GM18519 (cell line): ENCODE measurements around the gene AIFM3.
"Not testable (repeated sequence)": the region's sequence is repeated elsewhere in the genome, so short reads cannot be mapped to it uniquely, and the experiment has no call there.

Experiments
- ATAC-seq: cut with Tn5 transposase; IDR thresholded peaks from one replicate; pipeline ENCODE4 v1.9.1; 2021; ENCODE audit warnings: mild to moderate bottlenecking, moderate library complexity; ENCODE audit not compliant: unreplicated experiment, low FRiP score

Gene AIFM3

GRCh38 chr22:20999350-21000206 is 32.5 kb downstream of the AIFM3 start:
- no peak for ATAC-seq

DNA sequence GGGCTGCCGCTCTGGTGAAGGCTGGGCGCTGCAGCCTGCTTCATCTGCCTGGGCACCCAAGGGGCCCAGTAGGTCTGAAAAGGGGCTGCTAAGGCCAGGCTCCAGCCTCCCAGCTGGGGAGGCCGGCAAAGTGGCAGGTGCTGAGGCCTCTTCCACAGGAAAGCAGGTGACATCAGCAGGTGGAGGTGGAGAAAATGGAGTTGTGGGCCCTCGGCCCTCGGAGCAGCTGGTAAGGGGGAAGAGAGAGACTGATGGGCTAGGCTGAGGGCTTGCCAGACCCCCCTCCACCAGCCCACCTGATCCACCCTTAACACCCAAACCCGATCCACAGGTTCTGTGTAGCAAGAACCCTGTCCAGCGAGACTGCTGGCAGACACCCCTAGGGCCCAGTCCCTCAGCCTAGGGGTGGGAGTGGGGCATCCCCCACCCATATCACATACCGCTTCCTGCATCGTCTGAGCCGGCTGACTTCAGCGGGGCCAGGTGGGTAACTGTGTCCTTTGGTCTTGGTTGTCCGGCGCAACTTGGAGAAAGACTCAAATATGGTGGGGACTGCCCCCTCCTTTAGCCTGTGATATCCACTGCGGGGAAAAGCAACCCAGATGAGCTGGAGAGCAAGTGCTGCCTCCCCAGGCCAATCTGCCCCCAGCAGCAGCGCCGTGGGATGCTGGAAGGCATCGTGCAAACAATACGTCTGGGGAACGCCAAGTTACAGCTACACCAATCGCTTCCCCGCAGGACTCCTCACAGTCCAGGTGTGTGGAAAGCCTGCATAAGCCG is 33.3 kb downstream of the AIFM3 start:
- ATAC-seq, result no peak

- no peak for ATAC-seq
Measured at GRCh38 chr22:21000987-21001600, 34.0 kb downstream of the AIFM3 start.

GRCh38 chr22:21001601-21002325 is 34.7 kb downstream of the AIFM3 start, which contains the start of gene THAP7:
Gene THAP7 (minus strand): TSS chr22:21002118. CDS start chr22:21001911, 207 bp downstream.
- ATAC-seq, result peak; percentile 60

- ATAC-seq, result no peak
Measured at GRCh38 chr22:21003782-21004181, 36.7 kb downstream of the AIFM3 start.

GRCh38 chr22:21009208-21009607 is 42.2 kb downstream of the AIFM3 start:
- ATAC-seq, result not testable (repeated sequence)

DNA sequence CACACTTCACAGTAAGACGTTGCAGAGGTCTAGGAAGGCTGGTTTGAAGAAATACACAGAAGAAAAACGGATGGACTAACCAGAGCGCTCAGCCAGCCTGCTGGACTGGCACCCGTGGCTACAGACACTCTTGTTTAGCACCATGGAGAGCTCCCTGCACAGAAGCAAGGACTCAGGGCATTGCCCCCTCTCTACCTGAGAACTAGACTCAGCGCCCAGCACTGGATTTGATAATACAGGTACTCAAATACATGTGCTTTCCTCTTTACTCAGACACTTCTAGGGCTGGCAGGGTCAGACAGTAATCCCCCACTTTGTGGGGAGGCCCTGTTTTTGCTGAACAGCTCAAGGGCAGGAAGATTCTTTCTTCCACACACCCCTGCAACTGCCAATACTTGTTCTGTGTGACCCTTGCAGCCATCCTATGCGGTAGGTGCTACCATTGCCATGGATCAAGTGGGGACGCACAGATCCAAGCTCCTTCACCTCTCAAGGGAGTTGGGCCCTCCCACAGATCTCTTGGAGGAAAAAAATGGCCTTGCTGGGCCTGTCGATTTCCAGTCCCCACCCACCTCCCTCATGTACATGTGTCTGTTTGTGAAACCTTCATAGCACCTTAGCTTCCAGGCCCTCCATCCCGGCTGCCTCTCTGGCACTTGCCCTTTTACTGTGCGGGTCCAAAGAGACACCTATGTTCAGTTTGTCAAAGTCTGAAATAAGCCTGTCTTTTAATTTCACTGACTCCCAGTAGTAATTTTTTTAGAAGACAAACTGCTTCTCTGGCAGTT is 42.8 kb downstream of the AIFM3 start:
- ATAC-seq, result no peak

DNA sequence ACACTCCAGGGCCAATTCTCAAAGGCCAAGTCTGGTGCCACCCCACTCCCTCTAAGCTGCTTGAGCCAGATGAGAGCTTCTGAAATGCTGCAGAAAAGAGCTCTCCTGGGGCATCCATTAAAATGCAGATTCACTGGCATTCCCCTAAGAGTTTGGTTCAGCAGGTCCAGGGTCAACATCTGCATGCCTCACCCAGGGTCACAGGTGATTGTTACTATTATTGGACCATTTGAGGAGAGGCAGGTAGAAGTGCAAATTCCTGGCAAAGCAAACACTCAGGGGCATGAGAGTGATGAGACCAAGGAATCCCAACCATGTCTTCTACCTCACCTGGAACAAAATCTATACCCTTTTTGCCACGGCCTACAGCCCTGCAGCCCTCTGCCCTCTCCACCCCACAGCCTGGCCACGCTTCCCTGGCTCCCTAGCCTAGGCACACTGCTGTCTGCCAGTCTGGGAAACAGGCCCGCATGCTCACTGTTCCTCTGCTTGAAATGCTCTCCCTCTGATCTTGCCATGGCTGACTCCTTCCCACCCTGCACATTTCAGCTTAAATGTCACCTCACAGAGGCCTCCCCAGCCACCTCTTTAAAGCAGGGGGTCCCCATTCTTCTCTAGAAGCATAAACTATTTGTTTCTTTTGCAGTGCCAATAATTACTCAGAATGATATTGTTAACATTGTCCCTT is 43.5 kb downstream of the AIFM3 start:
- no peak for ATAC-seq

GRCh38 chr22:21012446-21013407 is 45.7 kb downstream of the AIFM3 start:
- no peak for ATAC-seq

DNA sequence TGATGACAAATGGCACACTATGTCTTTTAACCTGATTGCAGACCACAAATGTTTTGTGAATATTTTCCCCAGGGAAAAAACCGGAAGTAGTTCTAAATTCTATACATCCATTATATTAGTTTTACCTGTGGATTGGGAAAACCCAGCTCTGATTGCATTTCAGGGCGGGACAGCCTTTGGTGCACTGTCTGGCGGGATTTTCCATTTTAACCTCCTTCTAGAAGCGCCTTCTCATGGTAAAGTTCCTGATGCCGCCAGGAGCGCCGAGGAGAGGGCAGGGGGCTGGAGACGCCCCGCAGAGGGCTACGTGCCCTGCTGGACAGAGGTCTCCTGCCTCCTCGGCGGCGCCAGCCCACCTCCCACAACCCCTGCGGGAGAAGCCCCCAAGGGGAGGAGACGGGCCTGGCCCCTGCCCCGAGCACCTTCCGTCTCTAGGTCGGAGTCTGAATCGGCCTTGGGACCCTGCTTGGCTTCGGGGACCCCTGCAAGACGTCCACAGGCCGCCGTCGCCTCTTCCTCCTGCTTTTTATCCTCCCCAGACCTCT is 46.7 kb downstream of the AIFM3 start:
- ATAC-seq, result peak; percentile 7

- peak; percentile 82 for ATAC-seq
Measured at GRCh38 chr22:21014202-21014725, 47.2 kb downstream of the AIFM3 start.

- ATAC-seq, result no peak
Measured at GRCh38 chr22:21014726-21015465, 47.8 kb downstream of the AIFM3 start, which contains the start of gene P2RX6. Gene P2RX6 (plus strand): TSS chr22:21015165. CDS start chr22:21015175, 10 bp downstream.

- ATAC-seq, result no peak
Measured at GRCh38 chr22:21015466-21016006, 48.5 kb downstream of the AIFM3 start.

- no peak for ATAC-seq
Measured at GRCh38 chr22:21016644-21017420, 49.8 kb downstream of the AIFM3 start.

- no peak for ATAC-seq
Measured at GRCh38 chr22:21018314-21018713, 51.3 kb downstream of the AIFM3 start.
